Measurements from ENCODE around the gene SMYD3.
"Not testable (repeated sequence)": the region's sequence is repeated elsewhere in the genome, so short reads cannot be mapped to it uniquely, and the experiment has no call there.

Gene SMYD3

DNA sequence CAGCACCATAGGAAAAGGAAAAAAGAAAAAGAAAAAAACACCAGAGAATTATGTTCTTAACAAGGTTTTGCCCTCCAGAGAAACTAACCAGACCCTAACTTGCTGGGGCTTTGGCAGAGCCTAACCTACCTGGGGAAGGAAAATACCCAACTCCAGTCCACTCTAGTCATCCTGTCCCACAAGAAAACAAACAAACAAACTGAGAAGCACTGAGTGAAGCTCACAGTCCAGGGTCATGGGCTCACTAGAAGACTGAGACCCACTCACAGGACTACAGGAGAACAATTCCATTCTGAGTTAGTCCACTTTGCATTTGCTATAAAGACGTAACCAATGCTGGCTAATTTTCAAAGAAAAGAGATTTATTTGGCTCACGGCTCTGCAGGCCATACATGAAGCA lies 543.4 kb downstream of the SMYD3 start:
- DNase-seq (ENCODE audit: low read depth in 2 of 3, low spot score in 2 of 3): no peak

DNA sequence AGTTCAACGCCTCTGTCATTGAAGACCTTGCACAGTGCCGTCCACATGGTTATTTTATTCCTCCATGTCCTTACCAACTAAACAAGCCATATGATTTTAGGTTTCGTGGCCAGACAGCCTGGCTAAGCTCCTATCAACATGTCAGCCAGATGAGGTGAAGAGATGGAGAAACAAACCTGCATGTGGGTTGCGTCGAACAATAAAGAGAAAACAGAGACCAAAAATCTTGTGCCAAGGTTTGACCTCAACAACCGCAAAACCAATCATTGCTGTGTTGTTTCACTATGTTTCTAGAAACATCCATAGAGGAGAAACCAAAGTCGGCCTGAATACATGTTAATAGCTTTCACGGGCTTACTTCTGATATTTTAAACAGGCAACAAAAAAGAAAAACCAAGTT lies 544.6 kb downstream of the SMYD3 start:
- DNase-seq (ENCODE audit: low read depth in 2 of 3, low spot score in 2 of 3): no peak

DNA sequence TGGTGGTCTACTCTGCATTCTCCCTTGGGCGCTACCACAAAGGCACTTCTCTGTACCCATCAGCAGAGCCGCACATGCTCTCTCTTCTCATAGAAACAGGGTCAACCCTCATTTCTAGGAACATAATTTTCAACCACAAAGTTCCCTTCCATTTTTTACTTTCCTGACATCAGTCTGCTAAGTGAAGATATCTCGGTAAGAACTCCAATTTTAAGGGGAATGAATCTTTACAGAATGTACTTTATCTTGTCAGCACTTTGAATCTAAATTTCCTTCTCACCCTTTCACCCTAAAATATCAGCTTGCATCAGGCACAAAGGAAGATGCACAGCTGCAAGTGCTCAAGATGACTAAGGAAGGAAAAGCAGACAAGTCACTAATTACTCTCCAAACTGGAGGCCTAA lies 545.9 kb downstream of the SMYD3 start:
- no peak for DNase-seq (ENCODE audit: low read depth in 2 of 3, low spot score in 2 of 3)

DNA sequence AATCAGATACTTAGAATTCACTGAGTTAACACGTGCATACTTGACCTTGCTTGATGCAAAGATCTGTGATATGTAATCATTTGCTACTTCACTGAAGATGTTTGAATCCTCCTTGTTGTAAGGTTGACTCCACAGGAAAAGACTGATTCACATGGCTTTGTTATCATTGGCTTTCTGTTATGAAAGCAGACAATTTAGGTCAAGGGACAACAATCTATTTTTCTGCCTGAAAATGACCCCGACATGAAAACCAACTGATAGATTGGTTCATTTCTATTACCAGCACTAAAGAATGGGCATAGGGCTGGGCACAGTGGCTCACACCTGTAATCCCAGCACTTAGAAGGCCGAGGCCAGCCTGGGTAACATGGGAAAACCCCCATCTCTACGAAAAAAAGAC lies 546.9 kb downstream of the SMYD3 start:
- no peak for DNase-seq (ENCODE audit: low read depth in 2 of 3, low spot score in 2 of 3)

DNA sequence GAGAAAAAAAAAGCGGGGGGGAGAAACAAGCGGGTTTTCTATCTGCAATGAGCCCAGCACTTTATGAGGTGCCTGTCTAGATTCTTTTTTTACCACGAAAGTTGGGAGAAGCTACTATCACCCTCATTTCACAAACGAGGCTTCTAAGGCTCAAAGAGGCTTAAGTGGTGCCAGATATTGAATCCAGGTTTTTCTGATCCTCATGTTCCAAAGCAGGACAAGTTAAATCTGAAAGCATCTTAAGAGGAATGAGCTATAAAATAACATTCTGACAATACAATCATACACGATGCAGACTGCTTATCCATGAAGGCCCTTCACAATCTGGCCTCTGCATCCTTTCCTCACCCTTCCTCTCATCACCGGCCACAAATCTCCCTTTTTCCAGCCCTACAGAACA lies 549.1 kb downstream of the SMYD3 start:
- no peak for DNase-seq (ENCODE audit: low read depth in 2 of 3, low spot score in 2 of 3)

DNA sequence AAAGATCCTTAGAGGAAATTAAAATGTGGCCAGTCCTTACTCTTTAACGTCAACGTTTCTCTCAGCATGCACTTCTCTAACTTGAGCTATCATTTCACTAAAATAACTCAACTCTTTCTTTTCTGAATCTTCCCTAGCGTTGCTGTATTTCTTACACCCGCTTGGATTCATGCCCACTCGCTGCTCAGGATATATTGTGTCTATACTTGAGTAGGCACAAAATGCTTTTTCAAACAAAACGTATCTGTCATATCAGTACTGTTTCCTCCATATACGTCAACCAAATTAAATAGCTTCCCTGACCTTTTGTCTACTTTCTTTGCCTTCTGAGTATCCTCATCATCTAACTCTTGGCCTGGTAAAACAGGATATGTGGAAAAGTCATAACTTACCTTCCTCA lies 549.7 kb downstream of the SMYD3 start:
- DNase-seq (ENCODE audit: low read depth in 2 of 3, low spot score in 2 of 3): no peak

DNA sequence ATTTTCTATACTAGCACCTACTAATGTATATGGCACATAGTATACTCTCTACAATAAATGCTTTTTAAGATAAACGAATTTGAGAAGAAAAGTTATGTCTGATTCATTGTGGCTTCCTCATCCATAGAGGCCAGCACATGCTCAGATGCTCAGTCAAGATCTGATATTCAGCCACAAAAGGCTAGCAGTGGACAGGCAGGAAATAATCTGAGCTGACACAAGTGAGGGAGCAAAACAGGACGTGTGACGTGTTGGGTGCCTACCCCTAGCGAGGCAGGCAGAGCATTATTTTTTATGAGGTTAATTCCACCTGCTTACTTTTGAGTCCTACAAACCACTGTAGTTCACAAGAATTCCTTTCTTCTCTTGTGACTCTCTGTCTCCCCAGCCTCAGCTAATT lies 550.9 kb downstream of the SMYD3 start:
- no peak for DNase-seq (ENCODE audit: low read depth in 2 of 3, low spot score in 2 of 3)

DNA sequence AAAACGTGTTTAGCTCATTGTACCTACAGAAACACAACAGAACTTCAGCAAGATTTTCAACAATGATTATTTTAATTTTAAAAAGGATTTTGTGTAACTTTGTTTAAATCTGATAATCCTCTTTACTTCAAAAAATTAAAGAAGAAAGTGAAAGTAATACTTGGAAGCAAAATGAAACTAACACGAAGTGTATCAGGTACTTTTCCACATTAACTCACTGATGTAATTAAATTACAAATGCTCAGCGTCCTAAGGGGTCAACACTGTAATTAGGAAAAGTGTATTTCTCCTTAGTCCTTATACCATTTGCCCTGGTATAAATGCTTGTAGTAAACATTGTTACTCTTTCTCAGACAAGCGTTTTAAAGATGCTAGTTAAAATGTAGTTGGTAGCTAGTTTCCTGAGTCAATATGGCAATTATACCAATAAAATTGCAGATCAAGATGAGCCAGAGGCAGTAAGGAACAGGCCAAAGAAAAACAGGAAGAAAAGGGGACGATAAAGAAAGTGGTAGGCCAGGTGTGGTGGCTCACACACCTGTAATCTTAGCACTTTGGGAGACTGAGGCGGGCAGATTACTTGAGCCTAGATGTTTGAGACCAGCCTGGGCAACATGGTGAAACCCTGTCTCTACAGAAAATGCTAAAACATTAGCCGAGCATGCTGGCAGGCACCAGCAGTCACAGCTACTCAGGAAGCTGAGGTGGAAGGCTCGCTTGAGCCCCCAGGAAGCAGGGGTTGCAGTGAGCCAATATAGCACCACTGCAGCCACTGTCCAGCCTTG lies 553.0 kb downstream of the SMYD3 start:
- DNase-seq (ENCODE audit: low read depth in 2 of 3, low spot score in 2 of 3): peak in 1 of 3 experiments; percentile 1

DNA sequence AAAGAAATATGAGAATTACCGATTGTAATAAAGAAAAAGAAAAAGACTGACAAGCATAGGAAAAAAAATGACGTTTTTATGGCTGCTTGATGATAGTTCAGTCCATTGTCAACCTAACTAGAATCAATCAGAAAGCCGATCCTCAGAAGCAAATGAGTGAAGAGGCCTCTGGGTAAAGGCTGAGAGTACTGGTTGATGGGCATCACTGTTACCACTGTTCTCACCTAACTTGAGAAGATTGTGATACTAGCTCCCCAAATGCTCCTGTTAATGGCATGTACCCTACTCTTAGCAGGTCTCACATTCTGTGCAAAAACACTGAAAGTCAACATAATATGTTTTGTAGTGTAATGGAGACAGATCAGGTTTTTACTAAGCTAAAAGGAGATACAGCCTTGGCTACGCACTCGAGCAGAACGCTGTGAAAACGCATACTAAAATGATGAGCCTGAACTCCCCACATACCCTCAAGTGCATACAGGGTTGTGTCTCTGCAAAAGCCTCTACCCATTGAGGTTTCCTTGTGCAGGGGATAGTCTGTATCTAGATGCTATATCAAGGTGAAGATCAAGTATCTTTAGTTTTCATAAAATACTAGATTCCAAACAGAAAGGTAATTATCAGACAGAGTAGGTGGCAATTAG lies 554.6 kb downstream of the SMYD3 start:
- no peak for DNase-seq (ENCODE audit: low read depth in 2 of 3, low spot score in 2 of 3)

DNA sequence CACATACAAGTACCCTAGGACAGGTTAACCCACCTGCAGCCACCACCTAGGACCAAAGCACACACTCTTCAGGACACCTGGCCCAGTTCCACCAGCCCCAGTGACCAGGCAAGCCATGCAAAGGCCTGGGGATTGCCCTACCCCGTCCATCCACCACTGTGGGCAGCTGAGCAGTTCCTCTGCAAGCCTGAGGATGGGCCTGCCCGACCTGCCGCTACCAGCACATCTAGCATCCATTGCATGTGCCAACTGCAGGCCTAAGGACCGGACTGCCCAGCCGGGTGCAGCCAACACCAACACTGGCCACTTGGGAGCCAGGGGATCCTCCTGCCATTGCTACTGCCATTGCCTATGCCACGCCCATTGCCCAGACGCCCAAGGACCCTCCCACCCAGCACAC lies 558.3 kb downstream of the SMYD3 start:
- no peak for DNase-seq (ENCODE audit: low read depth in 2 of 3, low spot score in 2 of 3)

DNA sequence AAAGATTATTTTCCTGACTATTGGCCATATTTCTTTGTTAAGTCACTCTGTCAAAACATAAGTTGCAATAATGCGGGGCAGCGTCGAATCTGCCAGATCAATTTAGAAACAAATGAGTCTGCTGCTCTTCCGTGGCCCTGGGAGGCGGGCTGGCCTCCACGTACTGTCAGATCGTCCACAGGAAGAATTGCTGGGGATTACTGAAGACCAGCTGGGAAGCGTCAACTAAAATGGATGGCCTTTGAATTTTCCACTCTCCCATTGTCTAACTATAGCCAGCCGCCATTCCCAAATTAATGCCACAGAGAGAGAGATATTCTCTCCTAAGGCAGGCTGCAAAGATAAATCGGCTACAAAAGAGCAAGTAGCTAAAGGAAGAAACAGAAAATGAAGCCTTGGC lies 560.2 kb downstream of the SMYD3 start:
- DNase-seq (ENCODE audit: low read depth in 2 of 3, low spot score in 2 of 3): no peak

DNA sequence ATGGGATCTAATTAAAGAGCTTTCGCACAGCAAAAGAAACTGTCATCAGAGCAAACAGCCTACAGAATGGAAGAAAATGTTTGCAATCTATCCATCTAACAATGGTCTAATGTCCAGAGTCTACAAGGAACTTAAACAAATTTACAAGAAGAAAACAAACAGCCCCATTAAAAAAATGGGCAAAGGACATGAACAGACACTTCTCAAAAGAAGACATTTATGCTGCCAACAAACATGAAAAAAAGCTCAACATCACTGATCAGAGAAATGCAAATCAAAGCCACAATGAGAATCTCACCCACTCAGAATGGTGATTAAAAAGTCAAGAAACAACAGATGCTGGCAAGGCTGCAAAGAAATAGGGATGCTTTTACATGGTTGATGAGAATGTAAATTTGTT lies 561.9 kb downstream of the SMYD3 start:
- DNase-seq (ENCODE audit: low read depth in 2 of 3, low spot score in 2 of 3): not testable (repeated sequence)

DNA sequence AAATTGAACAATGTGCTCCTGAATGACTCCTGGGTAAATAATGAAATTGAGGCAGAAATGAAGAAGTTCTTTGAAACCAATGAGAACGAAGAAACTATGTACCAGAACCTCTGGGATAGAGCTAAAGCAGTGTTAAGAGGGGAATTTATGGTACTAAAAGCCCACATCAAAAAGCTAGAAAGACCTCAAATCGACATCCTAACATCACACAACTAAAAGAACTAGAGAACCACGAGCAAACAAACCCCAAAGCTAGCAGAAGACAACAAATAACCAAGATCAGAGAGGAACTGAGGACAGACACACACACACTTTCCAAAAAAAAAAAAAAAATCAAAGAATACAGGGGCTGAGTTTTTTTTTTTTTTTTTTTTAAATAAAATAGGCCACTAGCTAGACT lies 564.2 kb downstream of the SMYD3 start:
- DNase-seq (ENCODE audit: low read depth in 2 of 3, low spot score in 2 of 3): no peak

DNA sequence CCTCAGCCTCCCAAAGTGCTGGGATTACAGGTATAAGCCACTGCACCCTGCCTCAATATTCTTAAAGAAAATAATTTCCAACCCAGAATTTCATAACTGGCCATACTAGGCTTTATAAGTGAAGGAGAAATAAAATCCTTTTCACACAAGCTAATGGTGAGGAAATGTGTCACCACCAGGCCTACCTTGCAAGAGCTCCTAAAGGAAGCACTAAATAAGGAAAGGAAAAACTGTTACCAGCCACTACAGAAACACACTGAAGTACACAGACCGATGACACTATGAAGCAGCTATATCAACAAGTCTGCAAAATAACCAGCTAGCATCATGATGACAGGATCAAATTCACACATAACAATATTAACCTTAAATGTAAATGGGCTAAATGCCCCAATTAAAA lies 565.3 kb downstream of the SMYD3 start:
- DNase-seq (ENCODE audit: low read depth in 2 of 3, low spot score in 2 of 3): not testable (repeated sequence)

DNA sequence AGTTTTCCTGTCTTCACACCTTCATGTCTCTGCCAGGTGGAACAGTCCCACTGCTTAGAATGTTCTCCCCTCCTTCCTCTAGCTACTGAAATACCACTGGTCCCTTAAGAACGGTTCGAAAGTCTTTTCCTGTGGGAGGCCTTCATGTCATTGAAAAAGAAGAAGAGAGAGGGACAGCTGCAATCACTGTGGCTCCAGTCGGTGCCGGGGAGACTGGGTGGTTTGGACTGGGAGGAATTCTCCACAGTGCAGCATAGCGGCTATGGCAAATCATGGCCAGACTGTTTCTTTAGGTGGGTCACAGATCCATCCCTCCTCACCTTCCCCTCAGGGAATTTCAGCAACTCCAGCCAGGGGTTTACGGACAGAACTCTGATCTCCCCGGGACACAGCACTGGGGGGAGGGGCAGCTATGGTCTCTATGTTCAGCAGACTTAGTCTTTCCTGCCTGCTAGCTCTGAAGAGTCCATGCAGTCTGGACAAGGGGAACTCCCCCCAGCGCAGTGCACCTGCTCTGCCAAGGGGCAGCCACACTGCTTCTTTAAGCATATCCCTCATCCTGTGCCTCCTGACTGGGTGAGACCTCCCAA lies 567.2 kb downstream of the SMYD3 start:
- DNase-seq (ENCODE audit: low read depth in 2 of 3, low spot score in 2 of 3): no peak

DNA sequence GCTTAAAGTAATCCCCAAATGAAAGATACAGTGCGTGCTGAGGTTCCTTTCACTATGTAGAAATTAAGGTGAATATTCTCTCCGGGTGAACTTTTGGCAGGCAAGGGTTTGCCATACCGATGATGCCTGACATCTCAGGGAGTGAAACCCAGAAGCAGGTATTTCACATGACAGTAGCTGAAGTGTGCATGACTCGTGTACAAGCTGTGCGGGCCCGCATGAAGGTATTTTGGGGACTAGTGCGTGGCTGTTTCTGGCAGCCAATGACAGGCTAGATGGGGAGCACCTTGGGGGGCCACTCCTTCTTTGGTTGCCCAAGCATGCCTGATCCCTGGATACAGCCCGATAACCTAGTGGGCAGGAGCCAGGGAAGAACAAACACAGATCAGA lies 569.0 kb downstream of the SMYD3 start:
- no peak for DNase-seq (ENCODE audit: low read depth in 2 of 3, low spot score in 2 of 3)

DNA sequence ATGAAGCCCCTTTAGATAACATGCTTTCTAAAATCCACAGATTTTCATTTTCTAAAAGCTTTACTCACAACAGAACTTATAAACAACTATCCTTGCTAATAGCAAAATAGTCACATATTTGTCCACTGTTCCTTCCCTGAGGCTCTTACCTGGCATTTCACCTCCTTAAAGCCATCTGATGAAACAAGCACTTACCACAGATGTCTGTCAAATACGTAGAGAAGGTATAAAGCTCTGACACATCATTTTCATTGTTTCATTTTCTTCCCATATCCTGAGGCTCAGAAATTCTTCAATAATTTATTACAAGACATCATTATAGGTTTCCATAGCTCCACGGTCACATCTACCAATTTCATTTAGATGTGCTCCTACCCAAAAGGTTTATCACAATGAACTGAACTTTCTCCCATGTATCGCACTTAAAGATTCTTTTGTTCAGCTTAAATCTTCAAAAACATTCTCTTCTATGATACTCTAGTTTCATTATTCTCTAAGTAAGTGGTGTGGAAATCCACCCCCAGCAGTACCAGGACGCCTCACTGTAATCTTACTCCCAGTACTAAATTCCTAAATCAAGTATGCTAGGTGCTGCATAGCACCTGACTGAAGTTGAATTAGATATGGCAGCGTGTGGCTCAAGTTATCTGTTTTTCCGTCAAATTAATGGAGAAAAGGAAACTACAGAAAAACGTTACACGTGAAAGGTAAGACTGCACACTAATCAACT lies 569.6 kb downstream of the SMYD3 start:
- no peak for DNase-seq (ENCODE audit: low read depth in 2 of 3, low spot score in 2 of 3)

DNA sequence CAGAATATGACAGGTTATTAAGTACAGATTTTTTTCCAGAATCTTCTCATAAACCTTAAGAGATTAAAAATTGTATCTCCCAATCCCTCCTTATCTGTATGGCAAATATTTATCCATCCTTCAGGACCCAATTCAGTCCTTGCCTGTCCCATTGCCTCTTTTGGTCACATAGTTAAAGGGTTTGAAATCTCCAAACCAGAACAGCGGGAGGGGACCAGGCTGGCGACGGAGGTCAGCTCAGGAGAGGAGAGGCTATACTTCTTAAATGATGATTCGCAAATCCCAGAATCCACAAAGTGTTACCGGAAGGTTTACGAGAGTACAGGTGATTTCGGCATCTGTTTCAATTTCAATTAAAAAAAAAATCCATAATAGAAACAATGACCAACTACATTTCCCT lies 572.7 kb downstream of the SMYD3 start:
- DNase-seq (ENCODE audit: low read depth in 2 of 3, low spot score in 2 of 3): no peak

DNA sequence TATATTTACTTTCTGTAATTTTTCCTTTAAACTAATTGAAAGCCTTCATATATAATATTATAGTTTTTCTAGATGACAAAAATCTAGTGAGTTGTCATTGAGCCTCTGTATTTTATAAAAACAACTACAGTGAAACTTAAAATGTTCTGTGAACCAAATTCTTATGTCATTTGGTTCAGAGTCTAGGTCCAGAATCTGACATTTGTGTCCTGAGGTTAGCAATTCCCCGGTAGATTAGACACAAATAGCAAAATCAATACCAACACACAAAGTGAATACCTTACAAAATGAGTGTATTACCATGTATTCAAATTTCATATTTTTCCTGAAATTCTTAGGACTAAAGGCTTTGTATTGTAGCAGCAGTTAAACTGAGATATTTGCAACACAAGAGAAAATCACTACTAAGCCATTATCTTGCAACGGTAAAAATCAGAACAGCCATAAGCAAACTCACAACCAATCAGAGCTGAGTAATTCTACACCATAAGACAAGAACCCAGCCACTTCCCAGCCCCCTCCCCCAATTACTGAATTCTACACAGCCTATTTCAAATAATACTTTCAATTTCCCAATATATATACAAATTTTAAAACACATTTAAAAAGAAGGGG lies 573.5 kb downstream of the SMYD3 start:
- no peak for DNase-seq (ENCODE audit: low read depth in 2 of 3, low spot score in 2 of 3)

DNA sequence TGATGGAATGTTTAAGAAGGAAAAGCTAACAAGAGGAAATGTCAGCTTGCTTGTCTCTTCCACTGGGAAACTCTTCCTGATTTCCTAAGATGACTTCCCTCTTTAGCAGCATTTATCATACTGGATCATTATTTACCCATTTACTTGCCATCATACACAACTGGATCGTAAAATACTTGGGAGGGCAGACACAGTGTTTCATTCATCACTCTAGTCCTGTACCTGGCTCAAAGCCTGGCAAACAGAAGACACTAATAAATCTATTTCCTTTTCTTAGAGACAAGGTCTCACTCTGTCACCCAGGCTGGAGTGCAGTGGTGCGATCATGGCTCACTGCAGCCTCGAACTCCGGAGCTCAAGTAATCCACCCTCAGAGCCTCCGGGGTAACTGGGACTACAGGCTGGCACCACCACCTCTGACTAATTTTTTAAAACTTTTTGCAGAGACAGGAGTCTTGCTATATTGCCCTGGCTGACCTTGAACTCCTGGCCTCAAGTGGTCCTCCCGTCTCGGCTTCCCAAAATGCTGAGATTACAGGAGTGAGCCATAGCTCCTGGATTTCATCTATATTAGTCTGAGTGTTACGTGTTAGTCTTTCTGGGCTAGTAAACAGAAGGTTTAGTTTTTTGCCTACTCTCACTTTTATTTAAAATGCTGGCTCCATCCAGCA lies 574.6 kb downstream of the SMYD3 start:
- no peak for DNase-seq (ENCODE audit: low read depth in 2 of 3, low spot score in 2 of 3)

DNA sequence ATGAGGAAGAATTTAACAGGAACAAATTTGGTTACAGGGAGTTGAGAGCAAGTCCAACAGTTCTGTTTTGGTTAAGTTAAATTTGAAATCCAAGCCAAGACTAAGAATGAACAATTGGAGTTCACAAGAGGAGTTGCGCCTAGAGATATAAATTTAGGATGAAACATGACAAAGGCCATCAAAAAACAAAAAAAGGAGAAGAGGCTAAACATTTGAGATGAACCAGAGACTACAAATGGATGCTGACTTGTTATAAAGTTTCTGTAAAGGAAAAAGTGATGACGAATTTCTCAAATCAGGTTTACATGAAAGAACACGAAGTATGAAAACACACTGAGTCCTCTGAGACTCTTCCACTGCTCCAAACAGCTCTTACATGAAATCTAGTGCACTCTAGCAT lies 575.6 kb downstream of the SMYD3 start:
- DNase-seq (ENCODE audit: low read depth in 2 of 3, low spot score in 2 of 3): no peak

Measured in activated CD8-positive, alpha-beta memory T cell treated with anti-CD3 and anti-CD28 coated beads for 48 hours (primary cell).